BLaER1 treated with 17β-estradiol and CSF1 and Interleukin-3, amounts not matched to agents 10 nM and 100 nM (cell line): ENCODE measurements around the gene KATNBL1.
A peak's percentile ranks its signal among the peaks of the same experiment; 100 is the strongest.

Source experiments
- H3K27ac ChIP-seq, 11 experiments: shearing (Covaris generic); formaldehyde crosslinking; 2 replicates each; pipeline ENCODE4 v1.8.1; 2022
- H3K27me3 ChIP-seq, 11 experiments: shearing (Covaris generic); formaldehyde crosslinking; 2 replicates each; pipeline ENCODE4 v1.8.1; 2022
- H3K36me3 ChIP-seq, 11 experiments: shearing (Covaris generic); formaldehyde crosslinking; 2 replicates each; pipeline ENCODE4 v1.8.1; 2022
- H3K4me1 ChIP-seq, 10 experiments: shearing (Covaris generic); formaldehyde crosslinking; 2 replicates each; pipeline ENCODE4 v1.8.1; 2022
- H3K4me2 ChIP-seq, 11 experiments: shearing (Covaris generic); formaldehyde crosslinking; 2 replicates each; pipeline ENCODE4 v1.8.1; 2022
- H3K4me3 ChIP-seq, 10 experiments: shearing (Covaris generic); formaldehyde crosslinking; 2 replicates each; pipeline ENCODE4 v1.8.1; 2022
- H3K9ac ChIP-seq, 11 experiments: shearing (Covaris generic); formaldehyde crosslinking; 2 replicates each; pipeline ENCODE4 v1.8.1; 2022
- H3K9me3 ChIP-seq, 11 experiments: shearing (Covaris generic); formaldehyde crosslinking; replicated peaks in 1 of 11; 2 replicates each; pipeline ENCODE4 v1.8.1; 2022
- H4K20me1 ChIP-seq, 11 experiments: shearing (Covaris generic); formaldehyde crosslinking; 2 replicates each; pipeline ENCODE4 v1.8.1; 2022
- Cebpa-rat ChIP-seq, 11 experiments: shearing (Covaris generic); IDR thresholded peaks; 2 replicates each; pipeline ENCODE4 v1.8.1; 2022

KATNBL1 gene

DNA sequence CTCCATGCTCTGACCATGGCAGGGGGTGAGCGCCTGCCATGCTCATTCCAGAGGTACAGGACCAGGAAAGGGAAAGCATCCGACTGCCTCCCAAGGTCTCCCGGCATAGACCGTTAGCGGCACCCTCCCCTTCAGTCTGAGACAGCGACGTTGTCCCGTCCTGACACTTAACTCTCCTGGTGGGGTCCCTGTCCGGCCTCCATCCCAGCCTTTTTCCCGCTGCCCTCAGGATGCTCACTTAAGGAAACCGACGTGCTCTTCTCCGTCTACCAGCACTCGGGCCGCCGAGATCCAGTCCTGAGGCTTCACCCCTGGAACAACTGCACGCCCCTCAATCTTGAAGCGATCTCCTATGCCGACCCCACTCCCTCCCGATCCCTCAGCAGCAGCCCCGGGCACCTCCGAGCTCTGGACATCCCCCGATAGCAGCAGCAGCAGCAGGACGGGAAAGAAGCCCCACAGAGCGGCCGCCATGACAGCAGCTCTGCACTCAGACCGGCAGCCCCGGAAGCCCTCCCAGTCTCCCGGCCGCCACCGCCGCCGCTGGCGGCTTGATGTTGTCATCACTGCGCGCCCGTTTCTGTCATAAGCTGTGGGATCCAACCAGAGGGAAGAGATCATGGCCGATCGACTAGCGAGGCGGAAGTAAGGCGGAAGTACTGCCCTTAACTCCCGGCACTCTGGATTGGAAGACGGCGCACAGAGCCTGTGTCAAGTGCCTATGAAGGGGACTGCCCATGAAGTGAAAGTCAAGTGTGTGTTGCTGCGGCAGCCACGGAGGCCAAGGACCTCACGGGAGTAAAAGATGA is 108.3 kb downstream of the KATNBL1 start, which contains the start of the genes EMC7 and PGBD4:
TSS of gene EMC7 (minus strand) at position 497 of the 809 bp plus-strand sequence. CDS start at position 474, 23 bp downstream.
TSS of gene PGBD4 (plus strand) at position 718 of the 809 bp plus-strand sequence. CDS start 449 bp downstream, outside the sequence.
- peak within 1 kb of the TSS; percentile 88 to 96 (median 91) for H3K9ac ChIP-seq
- H3K4me2 ChIP-seq: peak within 1 kb of the TSS; percentile 76 to 92 (median 85)
- H3K36me3 ChIP-seq: peaks cover 0 to 18% (median 10%) of the 10 kb centered on the region in 11 experiments; a peak in 9 of 22 replicates
- peaks cover 18 to 27% (median 22%) of the 10 kb centered on the region in 10 experiments for H3K4me1 ChIP-seq
- H4K20me1 ChIP-seq: peaks cover 0 to 35% (median 8%) of the 10 kb centered on the region in 11 experiments; a peak in 10 of 22 replicates
- H3K4me3 ChIP-seq: peak within 1 kb of the TSS; percentile 88 to 99 (median 92)
- TF ChIP-seq Cebpa-rat (IDR thresholded peaks at IDR 0.05): no peak
- no peaks in the 10 kb centered on the region for H3K27me3 ChIP-seq
- H3K27ac ChIP-seq: peak within 1 kb of the TSS; percentile 77 to 94 (median 86)
- peaks cover 0 to 20% (median 16%) of the 10 kb centered on the region in 11 experiments; a peak in 16 of 22 replicates for H3K9me3 ChIP-seq

DNA sequence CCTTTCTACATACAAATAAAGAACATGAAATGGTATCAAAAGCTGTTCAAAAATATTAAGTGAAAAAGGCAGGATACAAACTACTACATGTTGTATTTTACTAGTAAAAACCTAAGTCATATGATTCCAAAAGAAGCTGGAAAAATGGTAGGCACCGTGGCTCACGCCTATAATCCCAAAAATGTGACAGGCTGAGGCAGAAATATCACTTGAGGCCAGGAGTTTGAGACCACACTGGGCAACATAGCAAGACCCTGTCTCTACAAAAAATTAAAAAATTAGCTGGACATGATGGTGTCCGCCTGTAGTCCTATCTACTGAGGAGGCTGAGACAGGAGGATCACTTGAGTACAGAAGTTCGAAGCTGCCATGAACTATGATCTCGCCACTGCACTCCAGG is 110.0 kb downstream of the KATNBL1 start:
- H3K27me3 ChIP-seq: no peaks in the 10 kb centered on the region
- H3K27ac ChIP-seq: no peak overlapping the region
- H3K9ac ChIP-seq: peak overlapping the region in 8 of 11 experiments; percentile 88 to 96 (median 92); a peak in 10 of 22 replicates
- H4K20me1 ChIP-seq: peaks cover 0 to 45% (median 8%) of the 10 kb centered on the region in 11 experiments; a peak in 10 of 22 replicates
- peak overlapping the region; percentile 88 to 99 (median 92); a peak in 14 of 20 replicates for H3K4me3 ChIP-seq
- H3K36me3 ChIP-seq: peaks cover 14 to 34% (median 22%) of the 10 kb centered on the region in 11 experiments
- peaks cover 0 to 20% (median 16%) of the 10 kb centered on the region in 11 experiments; a peak in 16 of 22 replicates for H3K9me3 ChIP-seq
- peaks cover 18 to 27% (median 22%) of the 10 kb centered on the region in 10 experiments for H3K4me1 ChIP-seq
- H3K4me2 ChIP-seq: peak overlapping the region; percentile 76 to 92 (median 85)
- no peak for TF ChIP-seq Cebpa-rat (IDR thresholded peaks at IDR 0.05)
